Adrenal gland (tissue), 12 donors: ENCODE results near the gene CYP4V2. TPM values are rescaled to one million over a fixed set of nuclear protein-coding genes. Genes with fewer than 3 reads are reported as not detected.

Experiments used
- DNase-seq, 7 donors: peaks; one replicate each; pipeline ENCODE4 v3.0.0-alpha.2; 2019 to 2020
- H3K27ac ChIP-seq, 5 donors: fragments of 200-600 bp; sonication (generic) in 4 of 5; 1 replicate in 3 of 5; 2 replicates in 2 of 5; pipeline versions ENCODE4 v1.5.1 to v1.8.0; 2016 to 2020; ENCODE audit warnings: mild to moderate bottlenecking in 1 of 5
- H3K27me3 ChIP-seq: fragments of 200-600 bp; 2 replicates; pipeline ENCODE4 v1.8.0; 2021
- H3K36me3 ChIP-seq, 2 donors: fragments of 200-600 bp; replicated peaks in 1 of 2; 1 replicate in 1 of 2; 2 replicates in 1 of 2; pipeline versions ENCODE4 v1.5.1 to v1.8.0; 2018 to 2022
- H3K4me1 ChIP-seq, 2 donors: fragments of 200-600 bp; replicated peaks in 1 of 2; 1 replicate in 1 of 2; 2 replicates in 1 of 2; pipeline versions ENCODE4 v1.5.1 to v1.8.0; 2018 to 2021
- H3K4me3 ChIP-seq, 4 donors: fragments of 200-600 bp; sonication (generic) in 3 of 4; one replicate each; pipeline ENCODE4 v1.5.1; 2016 to 2018
- H3K9me3 ChIP-seq, 3 donors: fragments of 200-600 bp; sonication (generic) in 1 of 3; replicated peaks in 1 of 3; 1 replicate in 2 of 3; 2 replicates in 1 of 3; pipeline versions ENCODE4 v1.5.1 to v1.8.0; 2016 to 2021
- CTCF ChIP-seq, 6 experiments: fragments of 450-650 bp in 4 of 6; fragments of 200-600 bp in 2 of 6; sonication (generic) in 1 of 6; IDR thresholded peaks; 1 replicate in 5 of 6; 2 replicates in 1 of 6; pipeline versions ENCODE4 v1.5.1 to v1.8.0; 2016 to 2021; ENCODE audit warnings: antibody characterized with exemption in 6 of 6, mild to moderate bottlenecking in 2 of 6, moderate library complexity in 1 of 6
- POLR2A ChIP-seq, 2 donors: fragments of 450-650 bp; IDR thresholded peaks; one replicate each; pipeline ENCODE4 v1.6.1; 2017; ENCODE audit warnings: antibody characterized with exemption in 2 of 2, mild to moderate bottlenecking in 2 of 2, moderate library complexity in 1 of 2
- WGBS, 4 donors: extraction: QIAGEN DNeasy Blood & Tissue Kit in 2 of 4; methylation state at CpG; one replicate each; pipeline versions ENCODE4 v1.1.5 to v1.1.7; 2013 to 2017; 5-methylcytosine and 5-hydroxymethylcytosine counted together
- intact Hi-C, 2 donors: fragments of 100-400 bp; cut with DNase I; formaldehyde crosslinking; loops; one replicate each; pipeline versions ENCODE4 v1.14.1 to v1.15.0; 2022 to 2023
- polyA plus RNA-seq, 3 donors: library from polyadenylated mRNA; stranded (reverse); fragments of 200-250 nt in 2 of 3; fragments of 350-450 nt in 1 of 3; fragmentation: Illumina TruSeq in 1 of 3; extraction: RNeasy Lipid Tissue Mini Kit (QIAGEN cat#74804) in 1 of 3; gene quantifications; one replicate each; pipeline ENCODE4 v1.2.3, GENCODE V29; 2013 to 2014
- total RNA-seq, 9 donors: library from RNA; depleted of rRNA in 4 of 9; stranded (reverse); fragments of >200 nt in 4 of 9; fragments of 120-200 nt in 1 of 9; fragmentation: NEBNext Ultra II Directional in 1 of 9; extraction: Animal tissue kit (Norgen Biotek cat#: 25700) in 1 of 9; gene quantifications; one replicate each; pipeline versions ENCODE4 v1.1.0 to v1.2.4, GENCODE V29; 2013 to 2023
- donor health status: healthy with polysubstance abuse.
- donor health status: Bipolar disorder and iron deficiency.
- donor health status: DM: yes; HTN: yes; CAD: no.
- donor health status: DM: no; HTN: no; CAD: no.
- donor health status: DM: no; HTN: no; CAD: no.
- donor health status: DM: yes; HTN: yes; CAD: no.

CYP4V2 gene
- total and polyA plus RNA-seq, 12 donors = 11.5 to 106 (median 61.0) TPM

DNA sequence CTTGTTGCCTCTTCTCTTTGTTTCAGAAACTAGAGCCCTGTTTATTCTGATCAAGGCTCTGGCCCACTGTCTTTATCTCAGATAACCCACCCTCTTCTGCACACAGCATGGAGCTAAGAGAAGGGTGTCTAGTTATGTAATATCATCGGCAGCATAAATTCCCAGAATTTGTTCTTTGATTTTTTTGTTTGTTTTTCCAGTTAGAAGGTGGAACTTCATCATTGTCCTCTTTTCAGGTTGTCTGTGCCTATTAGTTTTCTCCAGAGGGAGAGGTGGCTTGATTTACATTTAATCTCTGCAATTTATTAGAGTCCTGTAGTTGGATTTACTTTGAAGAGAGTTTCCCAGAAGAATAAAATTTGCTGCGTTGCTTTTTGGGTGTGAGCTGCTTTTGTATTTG, 59.4 kb downstream of the CYP4V2 start:
- WGBS, 4 donors = 61 to 80% (median 75%) methylated on average over 2 of the region's 2 CpGs
- DNase-seq = no peak
- intact Hi-C loops = no loop called here
- Histone ChIP-seq H3K9me3 (no peaks in the 10 kb centered on the region), H3K4me3 (no peak overlapping the region), H3K27me3 (no peaks in the 10 kb centered on the region), H3K36me3 (no peaks in the 10 kb centered on the region), H3K27ac (no peak overlapping the region), H3K4me1 (no peaks in the 10 kb centered on the region)
- TF ChIP-seq POLR2A (IDR thresholded peaks at IDR 0.05) = no peak
- TF ChIP-seq CTCF (IDR thresholded peaks at IDR 0.05) = no peak

DNA sequence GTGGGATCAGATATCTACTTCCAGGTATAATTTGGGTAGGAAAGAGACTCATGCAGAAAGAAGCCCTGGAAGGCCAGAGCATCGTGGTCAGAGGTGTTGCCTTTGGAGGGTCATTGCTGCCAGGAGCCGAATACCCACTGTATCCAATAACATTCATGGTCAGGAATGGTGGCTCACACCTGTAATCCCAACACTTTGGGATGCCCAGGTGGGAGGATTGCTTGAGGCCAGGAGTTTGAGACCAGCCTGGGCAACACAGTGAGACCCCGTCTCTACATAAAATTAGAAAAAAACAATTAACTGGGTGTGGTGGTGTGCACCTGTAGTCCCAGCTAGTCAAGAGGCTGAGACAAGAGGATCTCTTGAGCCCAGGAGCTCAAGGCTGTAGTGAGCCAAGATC, 63.8 kb downstream of the CYP4V2 start:
- no peaks in the 10 kb centered on the region for H3K9me3 ChIP-seq
- H3K36me3 ChIP-seq = no peaks in the 10 kb centered on the region
- no peaks in the 10 kb centered on the region for H3K27me3 ChIP-seq
- no peak overlapping the region for H3K4me3 ChIP-seq
- intact Hi-C loops = no loop called here
- DNase-seq = no peak
- H3K4me1 ChIP-seq = no peaks in the 10 kb centered on the region
- TF ChIP-seq POLR2A (IDR thresholded peaks at IDR 0.05) (no peak), CTCF (IDR thresholded peaks at IDR 0.05) (no peak)
- H3K27ac ChIP-seq = no peak overlapping the region
- 78 to 91% (median 87%) methylated on average over 3 of the region's 3 CpGs for WGBS, 4 donors

- Histone ChIP-seq H3K27me3 (no peaks in the 10 kb centered on the region), H3K4me1 (peaks cover 0 to 6% of the 10 kb centered on the region in 2 donors), H3K9me3 (no peaks in the 10 kb centered on the region), H3K27ac (no peak overlapping the region), H3K4me3 (no peak overlapping the region), H3K36me3 (no peaks in the 10 kb centered on the region)
- no peak for TF ChIP-seq POLR2A (IDR thresholded peaks at IDR 0.05)
- TF ChIP-seq CTCF (IDR thresholded peaks at IDR 0.05) = no peak
- 88 to 93% (median 90%) methylated on average over 12 of the region's 12 CpGs for WGBS, 4 donors
- intact Hi-C loops = no loop called here
- no peak for DNase-seq
Measured at GRCh38 chr4:186258216-186258811, 66.9 kb downstream of the CYP4V2 start.

DNA sequence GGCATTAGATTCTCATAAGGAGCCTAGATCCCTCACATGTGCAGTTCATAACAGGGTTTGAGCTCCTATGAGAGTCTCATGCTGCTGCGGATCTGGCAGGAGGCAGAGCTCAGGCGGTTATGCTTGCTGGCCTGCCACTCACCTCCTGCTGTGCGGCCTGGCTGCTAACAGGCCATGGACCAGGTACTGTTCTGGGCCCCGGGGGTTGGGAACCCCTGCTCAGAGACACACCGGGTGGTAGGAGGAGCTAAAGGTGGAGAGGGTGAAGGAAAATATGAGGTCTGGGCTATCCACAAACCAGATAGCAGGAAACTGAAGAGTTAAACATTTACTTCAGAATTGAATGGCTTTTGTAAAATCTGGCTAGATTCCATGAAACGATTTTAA, 68.7 kb downstream of the CYP4V2 start:
- no peak for DNase-seq
- H3K36me3 ChIP-seq = no peaks in the 10 kb centered on the region
- 68 to 82% (median 81%) methylated on average over 4 to 6 of the region's 6 CpGs for WGBS, 4 donors
- TF ChIP-seq CTCF (IDR thresholded peaks at IDR 0.05) = no peak
- no peak for TF ChIP-seq POLR2A (IDR thresholded peaks at IDR 0.05)
- intact Hi-C loops = no loop called here
- H3K27me3 ChIP-seq = no peaks in the 10 kb centered on the region
- H3K4me3 ChIP-seq = no peak overlapping the region
- H3K9me3 ChIP-seq = no peaks in the 10 kb centered on the region
- no peak overlapping the region for H3K27ac ChIP-seq
- H3K4me1 ChIP-seq = peaks cover 0 to 6% of the 10 kb centered on the region in 2 donors

Other genes starting within 250 kb of the CYP4V2 start
- 10 to 100 TPM in 7 of 9 donors, 1 to 10 TPM in 2; 7.0 to 27.2 (median 14.0) TPM for gene TLR3, start 122.4 kb upstream of the CYP4V2 start, total RNA-seq
- 10 to 100 TPM in 1 of 3 donors, 1 to 10 TPM in 2; 1.3 to 17.9 (median 1.9) TPM for gene TLR3, start 122.4 kb upstream of the CYP4V2 start, polyA plus RNA-seq
- 1 to 10 TPM; 1.3 to 6.8 (median 3.1) TPM for gene FAM149A, start 86.9 kb upstream of the CYP4V2 start, total RNA-seq
- 1 to 10 TPM; 2.6 to 4.2 (median 3.6) TPM for gene FAM149A, start 86.9 kb upstream of the CYP4V2 start, polyA plus RNA-seq
- 1 to 10 TPM in 3 of 9 donors, under 1 TPM in 6; 0.35 to 1.8 (median 0.77) TPM for gene KLKB1, start 35.9 kb downstream of the CYP4V2 start, total RNA-seq
- gene KLKB1, start 35.9 kb downstream of the CYP4V2 start, polyA plus RNA-seq = 1 to 10 TPM in 2 of 3 donors, under 1 TPM in 1; 0.38 to 5.9 (median 4.7) TPM
- gene F11, start 74.6 kb downstream of the CYP4V2 start, total RNA-seq = under 1 TPM in 3 of 9 donors, not detected in 6; 0.07 to 0.19 (median 0.11) TPM
- under 1 TPM in 1 of 3 donors, not detected in 2; 0.17 TPM for gene F11, start 74.6 kb downstream of the CYP4V2 start, polyA plus RNA-seq